ENCODE data around the gene CSNK1E.
"Not testable (repeated sequence)": the region's sequence is repeated elsewhere in the genome, so short reads cannot be mapped to it uniquely, and the experiment has no call there.

Gene CSNK1E

GRCh38 chr22:38346506-38346905, 29.3 kb upstream of the CSNK1E start:
- ChIA-PET POLR2A (ENCODE audit: low non-redundant PET) (no interaction called here), CTCF (no interaction called here)

GRCh38 chr22:38345782-38346181, 28.5 kb upstream of the CSNK1E start:
- no peak for TF ChIP-seq CTCF (conservative IDR thresholded peaks at IDR 0.05; ENCODE audit: low read depth)
- DNase-seq (ENCODE audit: low spot score), result no peak
- ChIA-PET POLR2A (ENCODE audit: low non-redundant PET) (no interaction called here), CTCF (no interaction called here)
- no peak overlapping the region for H3K27ac ChIP-seq

More at GRCh38 chr22:38346506-38346905, 29.3 kb upstream of the CSNK1E start:
- no peak overlapping the region for H3K27ac ChIP-seq
- DNase-seq (ENCODE audit: low spot score), result no peak
- TF ChIP-seq CTCF (conservative IDR thresholded peaks at IDR 0.05; ENCODE audit: low read depth), result no peak

- DNase-seq (ENCODE audit: low spot score); H3K27ac ChIP-seq; POLR2A ChIA-PET (ENCODE audit: low non-redundant PET); CTCF ChIA-PET: not testable (repeated sequence)
Measured at GRCh38 chr22:38339893-38340292, 22.7 kb upstream of the CSNK1E start.

- ChIA-PET POLR2A (ENCODE audit: low non-redundant PET) (no interaction called here), CTCF (no interaction called here)
- no peak for DNase-seq (ENCODE audit: low spot score)
- H3K27ac ChIP-seq, result no peak overlapping the region
- TF ChIP-seq CTCF (conservative IDR thresholded peaks at IDR 0.05; ENCODE audit: low read depth), result no peak
Measured at GRCh38 chr22:38338772-38339379, 21.6 kb upstream of the CSNK1E start.

GRCh38 chr22:38336699-38337098, 19.5 kb upstream of the CSNK1E start:
- CTCF ChIA-PET, result interaction anchor here (0.7 kb wide), 2 partner anchors 19 to 203 kb away, joined by 3 read pairs; no protein-coding TSS in a partner anchor

GRCh38 chr22:38335077-38335476, 17.8 kb upstream of the CSNK1E start:
- TF ChIP-seq CTCF (conservative IDR thresholded peaks at IDR 0.05; ENCODE audit: low read depth), result no peak
- CTCF ChIA-PET, result no interaction called here
- DNase-seq (ENCODE audit: low spot score), result no peak
- H3K27ac ChIP-seq, result no peak overlapping the region
- POLR2A ChIA-PET (ENCODE audit: low non-redundant PET), result no interaction called here

More at GRCh38 chr22:38336699-38337098, 19.5 kb upstream of the CSNK1E start:
- POLR2A ChIA-PET (ENCODE audit: low non-redundant PET), result no interaction called here
- DNase-seq (ENCODE audit: low spot score), result no peak
- H3K27ac ChIP-seq, result peak overlapping the region; percentile 31; the same call in 1 of the 2 replicates
- TF ChIP-seq CTCF (conservative IDR thresholded peaks at IDR 0.05; ENCODE audit: low read depth), result no peak

GRCh38 chr22:38327805-38328204, 10.6 kb upstream of the CSNK1E start:
- peak overlapping the region; percentile 93 for H3K27ac ChIP-seq
- DNase-seq (ENCODE audit: low spot score), result peak; percentile 80
- no peak for TF ChIP-seq CTCF (conservative IDR thresholded peaks at IDR 0.05; ENCODE audit: low read depth)
- ChIA-PET POLR2A (ENCODE audit: low non-redundant PET) (no interaction called here), CTCF (interaction anchor here (0.6 to 1.2 kb wide), 2 partner anchors 275 to 980 kb away, joined by 3 to 4 read pairs; no protein-coding TSS in a partner anchor)
